HG03457 (cell line): ENCODE data around the gene CLIP2.
"Not testable (repeated sequence)": the region's sequence is repeated elsewhere in the genome, so short reads cannot be mapped to it uniquely, and the experiment has no call there.

ENCODE experiments used
- ATAC-seq: cut with Tn5 transposase; IDR thresholded peaks from one replicate; pipeline ENCODE4 v1.9.1; 2021; ENCODE audit warnings: moderate number of reproducible peaks; ENCODE audit not compliant: unreplicated experiment

Gene CLIP2

DNA sequence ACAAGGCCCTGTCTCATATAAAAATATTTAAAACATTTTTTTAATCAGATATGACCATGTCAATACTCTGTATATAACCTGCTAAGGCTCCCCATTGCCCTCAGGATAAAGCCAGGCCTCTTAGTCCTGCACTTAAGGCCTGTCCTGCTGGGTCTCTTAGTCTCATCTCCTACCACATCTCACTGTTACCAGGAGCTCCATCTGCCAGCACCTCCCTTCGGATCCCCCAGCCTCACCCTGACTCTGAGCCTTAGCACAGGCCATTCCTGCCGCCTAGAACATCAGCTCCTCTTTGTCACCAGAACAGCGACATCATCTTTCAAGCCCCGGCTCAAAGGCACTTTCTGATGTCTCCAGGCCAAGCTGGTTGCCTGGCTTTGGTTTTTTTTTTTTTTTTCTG, 138.8 kb downstream of the CLIP2 start:
- ATAC-seq = no peak

DNA sequence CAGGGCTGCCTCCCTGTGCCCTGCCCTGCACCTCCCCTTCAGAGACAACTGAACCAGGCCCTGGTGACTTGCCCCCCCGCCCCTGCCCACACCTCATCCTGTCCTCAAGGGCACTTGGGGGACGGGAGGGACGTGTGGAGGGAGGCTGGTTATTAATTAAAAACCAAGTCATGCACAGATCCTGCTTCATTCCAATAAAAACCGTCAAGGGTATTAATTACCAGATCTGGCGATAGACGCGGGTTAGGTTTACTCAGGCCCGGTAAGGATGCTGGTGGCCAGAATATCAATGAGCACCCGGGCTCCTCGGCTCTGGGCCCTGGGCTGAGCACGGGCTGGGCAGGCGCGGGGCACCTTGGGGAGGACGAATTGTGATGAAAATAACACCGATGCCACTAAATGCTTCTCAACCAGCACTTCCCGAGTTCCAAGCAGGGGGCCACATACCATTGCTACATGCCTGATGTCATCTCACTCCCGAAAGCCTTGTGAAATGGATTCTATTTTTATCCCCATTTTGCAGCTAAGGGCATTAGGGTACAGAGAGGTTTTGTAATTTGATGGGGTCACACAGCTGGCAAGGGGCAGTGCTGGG, 140.0 kb downstream of the CLIP2 start:
- ATAC-seq = no peak

DNA sequence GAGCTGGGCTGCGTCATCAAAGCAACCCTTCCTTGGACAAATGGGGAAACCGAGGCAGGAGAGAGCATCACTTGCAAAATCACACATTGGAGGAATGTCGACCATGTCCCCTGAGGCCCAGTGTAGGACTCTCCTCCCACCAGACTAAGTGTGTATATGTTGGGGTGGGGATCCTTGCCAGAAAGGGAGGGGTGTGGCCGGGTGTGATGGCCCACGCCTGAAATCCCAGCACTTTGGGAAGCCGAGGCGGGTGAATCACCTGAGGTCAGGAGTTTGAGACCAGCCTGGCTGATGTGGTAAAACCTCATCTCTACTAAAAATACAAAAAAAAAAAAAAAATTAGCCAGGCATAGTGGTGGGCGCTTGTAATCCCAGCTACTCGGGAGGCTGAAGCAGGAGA, 141.2 kb downstream of the CLIP2 start:
- not testable (repeated sequence) for ATAC-seq

DNA sequence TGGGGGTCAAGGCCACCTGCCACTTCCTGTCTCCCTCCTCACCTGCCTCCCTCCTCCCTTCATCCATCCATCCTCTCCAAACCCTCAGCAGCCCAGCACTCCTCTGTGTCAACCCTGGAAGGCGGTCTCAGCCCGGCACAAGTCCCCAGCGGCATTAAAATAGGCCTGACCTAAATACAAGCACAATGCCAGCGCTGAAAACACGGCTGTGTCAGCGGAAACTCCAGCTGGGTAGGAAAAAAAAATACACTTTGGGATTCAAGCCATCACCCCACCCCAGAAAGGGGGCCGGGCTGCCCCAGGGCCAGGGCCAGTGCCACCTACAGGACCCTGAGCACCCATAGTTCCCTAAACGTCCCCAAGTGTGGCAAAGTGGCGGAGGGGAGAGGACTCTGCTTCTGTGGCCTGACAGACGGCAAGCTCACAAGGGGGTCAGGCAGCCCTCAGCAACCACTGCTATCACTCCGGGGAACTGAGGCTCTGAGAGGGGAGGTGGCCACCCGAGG, 141.8 kb downstream of the CLIP2 start:
- ATAC-seq = no peak

DNA sequence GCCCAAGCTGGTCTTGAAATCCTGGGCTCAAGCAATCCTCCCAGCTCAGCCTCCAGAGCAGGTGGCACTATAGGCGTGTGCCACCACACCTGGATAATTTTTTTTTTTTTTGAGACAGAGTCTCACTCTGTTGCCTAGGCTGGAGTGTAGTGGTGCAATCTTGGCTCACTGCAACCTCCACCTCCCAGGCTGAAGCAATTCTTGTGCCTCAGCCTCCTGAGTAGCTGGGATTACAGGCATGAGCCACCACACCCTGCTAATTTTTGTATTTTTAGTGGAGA, 148.0 kb downstream of the CLIP2 start:
- ATAC-seq = not testable (repeated sequence)

DNA sequence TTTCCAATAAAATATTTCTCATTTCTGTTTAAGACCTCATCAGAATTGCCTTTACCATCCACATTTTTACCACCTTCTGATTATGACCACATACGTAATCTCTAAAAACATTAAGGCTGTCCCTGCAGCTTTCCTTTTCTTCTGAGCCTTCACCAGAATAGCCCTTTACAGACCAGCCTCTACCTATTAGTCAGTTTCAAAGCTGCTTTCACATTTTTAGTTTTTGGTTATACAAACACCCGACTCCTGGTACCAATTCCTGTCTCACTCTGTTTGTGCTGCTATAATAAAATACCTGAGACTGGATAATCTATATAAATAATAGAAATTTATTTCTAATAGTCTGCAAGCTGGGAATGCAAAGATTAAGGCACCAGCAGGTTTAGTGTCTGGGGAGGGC, 149.1 kb downstream of the CLIP2 start:
- no peak for ATAC-seq

DNA sequence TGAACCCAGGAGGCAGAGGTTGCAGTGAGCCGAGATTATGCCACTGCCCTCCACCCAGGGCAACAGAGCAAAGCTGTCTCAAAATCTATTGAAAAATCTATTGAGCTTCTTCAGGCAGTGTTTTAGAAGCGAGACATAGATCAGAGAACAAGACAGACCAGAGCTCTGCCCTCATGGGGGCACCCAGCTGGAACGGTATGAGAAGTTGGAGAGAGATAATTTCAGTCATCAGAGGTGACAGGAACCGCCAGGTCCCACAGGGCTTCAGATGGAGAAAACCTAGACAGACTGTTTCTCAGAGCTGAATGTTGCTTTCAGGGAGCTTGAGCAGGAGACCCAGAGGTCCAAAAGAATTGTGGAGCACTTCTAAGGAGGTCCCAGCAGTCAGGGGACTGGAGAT, 150.3 kb downstream of the CLIP2 start:
- no peak for ATAC-seq

DNA sequence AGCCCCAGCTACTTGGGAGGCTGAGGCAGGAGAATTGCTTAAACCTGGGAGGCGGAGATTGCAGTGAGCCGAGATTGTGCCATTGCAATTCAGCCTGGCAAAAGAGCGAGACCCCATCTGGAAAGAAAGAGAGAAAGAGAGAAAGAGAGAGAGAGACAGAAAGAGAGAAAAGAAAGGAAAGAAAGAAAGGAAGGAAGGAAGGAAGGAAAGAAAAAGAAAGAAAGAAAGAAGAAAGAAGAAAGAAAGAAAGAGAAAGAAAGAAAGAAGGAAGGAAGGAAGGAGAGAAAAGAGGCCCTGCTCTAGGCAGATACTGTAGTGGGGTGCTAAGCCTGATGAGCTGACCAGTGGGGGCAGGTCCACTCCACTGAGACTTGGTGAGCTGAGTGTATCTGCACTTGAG, 150.9 kb downstream of the CLIP2 start:
- not testable (repeated sequence) for ATAC-seq

DNA sequence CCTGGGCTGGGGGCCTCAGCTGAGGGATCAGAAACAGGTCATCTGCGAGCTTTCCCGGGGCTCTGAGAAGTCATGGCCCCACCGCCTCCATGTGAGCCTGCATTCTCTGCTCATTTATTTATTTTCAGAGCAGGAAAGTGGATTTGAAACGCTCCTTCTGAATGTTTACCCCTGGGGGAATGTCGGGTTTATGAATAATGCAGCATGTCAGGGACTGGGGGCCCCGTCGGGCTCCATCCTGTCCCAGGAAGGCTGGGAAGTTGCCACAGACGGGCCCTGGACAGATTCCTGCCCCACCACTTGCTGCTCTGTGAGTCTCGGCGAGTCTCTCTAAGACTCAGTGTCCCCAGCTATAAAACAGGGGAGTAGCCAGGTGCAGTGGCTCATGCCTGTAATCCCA, 152.6 kb downstream of the CLIP2 start:
- ATAC-seq = no peak

DNA sequence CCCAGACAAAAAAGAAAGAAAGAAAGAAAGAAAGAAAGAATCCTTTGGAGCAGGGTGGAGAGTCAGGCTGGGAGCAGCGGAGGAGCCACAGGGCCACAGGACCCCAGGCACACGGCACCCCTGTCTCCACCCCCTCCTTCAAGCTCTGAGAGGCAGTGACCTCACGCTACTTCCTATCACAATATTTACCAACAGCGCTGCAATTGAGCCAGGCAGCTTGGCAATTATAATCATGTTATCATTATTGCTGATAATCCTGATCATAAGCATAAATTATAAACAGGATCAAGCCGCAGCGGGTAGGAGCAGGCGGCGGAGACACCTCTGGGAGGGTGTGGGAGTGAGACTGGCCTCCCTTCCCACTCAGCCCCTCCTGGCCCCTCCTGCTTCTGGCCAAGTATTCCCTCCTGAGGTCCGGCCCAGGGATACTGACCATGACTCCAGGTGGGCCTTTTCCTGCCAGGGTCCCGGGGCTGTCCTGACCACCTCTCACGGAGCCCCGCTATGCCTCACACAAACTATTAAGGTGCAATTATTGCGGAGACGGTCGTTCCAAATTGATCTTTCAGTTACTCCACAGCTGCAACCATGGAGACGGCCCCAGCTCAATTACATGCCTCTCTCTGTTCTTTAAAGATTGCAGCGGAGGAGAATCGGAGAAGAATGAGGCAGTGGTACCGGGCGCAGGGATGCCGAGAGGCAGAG, 154.5 kb downstream of the CLIP2 start:
- ATAC-seq = no peak

DNA sequence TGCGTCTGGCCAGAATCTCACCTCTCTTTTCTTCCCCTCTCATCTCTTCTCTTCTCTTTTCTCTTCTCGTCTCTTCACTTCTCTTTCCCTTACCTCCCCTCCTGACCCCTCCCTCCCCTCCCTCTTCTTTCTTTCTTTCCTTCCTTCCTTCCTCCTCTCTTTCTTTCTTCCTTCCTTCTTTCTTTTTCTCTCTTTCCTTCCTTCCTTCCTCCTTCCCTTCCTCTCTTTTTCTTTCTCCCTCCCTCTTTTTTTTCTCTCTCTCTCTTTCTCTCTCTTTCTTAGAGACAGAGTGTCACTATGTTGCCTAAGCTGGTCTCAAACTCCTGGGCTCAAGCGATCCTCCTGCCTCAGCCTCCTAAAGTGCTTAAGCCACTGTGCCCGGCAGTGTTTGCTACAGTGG, 159.9 kb downstream of the CLIP2 start:
- no peak for ATAC-seq

DNA sequence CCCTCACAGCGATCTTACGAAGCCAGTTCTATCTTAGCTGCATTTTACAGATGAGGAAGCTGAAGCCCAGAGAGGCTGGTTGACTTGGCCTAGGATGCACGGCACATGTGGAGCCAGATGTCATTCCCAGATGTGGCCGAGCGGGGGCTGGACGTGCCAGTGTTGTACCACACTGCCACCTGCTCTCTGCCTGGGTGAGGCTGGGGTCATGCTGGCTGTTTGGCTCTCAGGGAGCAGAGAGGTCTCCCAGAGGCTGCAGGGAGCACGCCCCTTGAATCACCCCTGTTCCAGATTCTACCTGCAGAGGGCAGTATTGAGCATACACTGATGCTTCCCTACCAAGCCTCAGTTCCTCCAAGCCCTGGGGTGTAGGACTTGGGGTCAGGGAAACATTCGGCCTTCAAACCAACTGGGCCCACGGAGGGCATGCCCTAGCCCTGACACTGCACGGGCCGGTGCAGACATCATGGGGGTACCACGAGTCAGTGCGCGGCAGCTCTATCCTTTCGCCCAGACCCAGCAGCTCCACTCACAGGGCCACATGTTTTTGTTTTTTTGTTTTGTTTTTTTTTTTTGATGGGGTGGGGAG, 160.7 kb downstream of the CLIP2 start:
- no peak for ATAC-seq

DNA sequence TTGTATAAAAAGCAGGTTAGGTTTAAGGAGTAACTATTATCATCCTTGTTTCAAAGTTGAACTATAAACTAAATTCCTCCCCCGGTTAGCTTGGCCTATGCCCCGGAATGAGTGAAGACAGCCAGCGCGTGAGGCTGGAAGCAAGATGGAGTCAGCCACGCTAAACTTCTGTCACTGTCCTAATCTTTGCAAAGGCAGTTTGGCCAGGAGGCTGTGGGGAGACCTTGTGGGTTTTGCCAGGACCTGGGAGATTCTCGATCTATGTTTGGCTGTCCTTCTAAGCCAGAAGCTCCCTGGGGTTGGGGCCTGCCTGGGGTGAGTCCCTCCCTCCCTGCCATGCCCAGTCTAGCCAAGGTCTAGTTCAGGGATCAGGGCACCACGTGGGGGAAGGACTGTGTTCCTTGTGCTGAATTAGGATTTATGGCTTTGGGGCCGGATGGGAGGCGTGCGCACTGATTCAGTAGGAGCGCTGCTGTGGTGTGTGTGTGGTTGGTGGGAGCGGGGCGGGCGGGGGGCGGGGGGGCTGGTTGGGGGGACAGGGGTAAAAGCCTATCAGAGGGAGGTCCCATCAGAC, 163.6 kb downstream of the CLIP2 start:
- ATAC-seq = no peak

DNA sequence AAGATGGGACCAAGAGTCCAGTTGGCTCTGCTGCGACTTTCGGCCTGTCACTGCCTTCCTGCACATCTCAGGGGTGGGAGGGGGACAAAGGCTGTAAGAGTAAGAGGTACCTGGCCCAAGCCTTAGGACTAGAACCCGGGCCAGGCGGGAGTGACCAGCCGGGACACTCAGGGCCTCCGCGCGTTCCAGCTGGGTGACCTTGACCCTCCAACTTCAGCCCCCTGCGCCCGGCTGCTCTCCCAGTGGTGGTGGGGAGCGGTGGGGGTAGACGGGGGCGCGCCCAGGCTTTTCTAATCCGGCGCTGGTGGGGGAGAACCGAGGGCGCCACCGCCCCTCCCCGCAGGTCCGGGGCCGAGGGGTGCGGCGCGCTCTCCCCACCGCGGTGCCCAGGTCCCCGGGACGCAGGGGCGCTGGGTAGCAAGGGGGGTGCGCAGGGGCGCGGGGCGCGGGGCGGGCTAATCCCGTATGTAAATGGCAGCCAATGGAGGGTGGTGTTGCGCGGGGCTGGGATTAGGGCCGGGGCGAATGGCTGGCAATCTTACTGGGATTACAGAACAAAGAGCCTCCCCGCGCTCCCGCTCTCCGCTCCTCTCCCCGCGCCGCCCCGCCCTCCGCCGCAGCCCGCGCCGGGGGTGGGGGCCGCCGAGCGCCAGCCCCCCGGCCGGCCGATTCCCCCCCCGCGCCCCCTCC, 164.3 kb downstream of the CLIP2 start, which contains the start of gene GTF2IRD1:
Gene GTF2IRD1, plus strand, starts transcription at position 585 of the 690 bp plus-strand sequence. CDS start 54,175 bp downstream, outside the sequence.
- no peak for ATAC-seq

DNA sequence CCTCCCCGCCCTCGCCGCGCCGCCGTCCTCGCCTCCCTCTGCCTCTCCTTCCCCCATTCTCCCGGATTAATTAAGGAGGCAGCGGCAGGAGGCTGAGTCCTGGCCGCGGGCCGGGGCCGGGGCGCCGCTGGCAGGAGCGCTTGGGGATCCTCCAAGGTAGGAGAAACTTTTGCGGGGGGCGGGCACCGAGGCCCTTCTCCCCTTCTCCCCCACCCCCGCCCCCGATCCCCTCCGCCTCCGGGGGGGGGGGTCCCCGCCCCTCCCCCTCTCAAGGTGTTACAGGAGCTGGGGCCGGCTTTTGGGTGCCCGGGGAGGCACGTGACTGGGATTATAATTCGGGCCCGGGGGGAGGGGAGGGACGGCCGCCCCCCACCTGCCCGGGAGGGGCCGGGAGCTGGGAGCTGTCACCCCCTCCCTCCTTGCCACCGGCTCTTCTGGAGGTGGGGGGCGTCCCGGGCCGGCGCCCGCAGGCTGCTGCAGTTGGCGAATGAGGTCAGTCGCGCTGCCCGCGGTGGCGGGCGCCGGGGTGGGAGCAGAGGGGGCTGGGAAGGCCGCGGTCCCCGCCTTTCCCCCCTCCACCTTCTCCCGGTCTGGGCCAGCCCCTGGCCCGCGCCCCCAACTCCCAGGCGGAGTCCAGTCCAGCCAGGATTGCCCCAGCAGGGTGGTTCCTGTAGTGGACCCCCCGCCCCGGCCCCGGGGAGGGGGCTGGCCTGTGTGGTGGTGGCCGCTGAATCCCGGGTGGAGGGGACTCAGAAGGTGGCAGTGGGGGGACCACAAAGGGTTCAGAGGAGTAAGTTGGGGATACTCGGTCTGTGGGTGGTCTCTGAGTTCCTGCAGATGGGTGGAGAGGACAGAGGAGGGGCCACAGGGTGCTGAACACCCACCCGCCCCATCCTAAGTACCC, 165.1 kb downstream of the CLIP2 start:
- ATAC-seq = no peak

DNA sequence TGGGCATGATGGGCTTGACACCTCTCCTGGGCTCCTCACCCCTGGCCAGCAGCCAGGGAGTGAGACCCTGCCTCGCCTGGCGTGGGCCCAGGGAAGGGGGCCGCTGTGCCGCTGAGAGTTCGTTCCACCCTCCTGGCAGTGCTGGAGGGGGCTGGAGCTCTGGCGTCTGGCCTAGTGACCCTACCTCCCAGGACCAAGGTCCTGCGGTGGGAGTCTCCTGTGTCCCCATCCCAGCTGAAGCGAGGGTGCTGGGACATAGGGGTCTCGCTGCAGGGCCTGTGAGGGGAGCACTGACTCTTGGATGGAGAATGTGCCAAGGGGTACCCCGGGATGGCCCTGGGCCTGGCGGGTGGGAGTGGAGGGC, 165.7 kb downstream of the CLIP2 start:
- ATAC-seq = no peak

DNA sequence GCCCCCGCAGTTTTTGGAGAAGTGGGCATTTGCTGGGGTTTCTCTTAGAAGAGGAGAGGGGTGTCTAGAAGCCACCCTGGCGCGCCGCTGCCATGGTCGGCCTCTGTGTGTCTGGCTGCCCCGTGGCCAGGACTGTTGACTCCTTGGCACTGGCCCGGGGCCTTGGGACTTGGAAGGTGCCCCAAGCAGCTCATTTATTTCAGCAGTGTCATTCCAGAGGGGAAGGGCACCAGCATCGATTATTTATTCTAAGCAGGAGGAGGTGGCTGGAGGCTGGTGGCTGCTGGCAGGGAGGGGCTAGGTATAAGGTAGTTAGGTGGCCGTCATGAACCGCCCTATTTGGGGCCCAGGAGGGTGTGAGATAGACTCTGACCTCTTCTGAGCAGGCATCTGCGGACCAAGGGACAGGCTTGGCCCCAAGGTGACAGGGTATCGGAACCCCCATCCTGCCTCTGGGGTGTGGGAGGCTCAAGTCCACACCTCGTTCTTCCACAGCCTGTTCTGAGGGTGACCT, 166.1 kb downstream of the CLIP2 start:
- ATAC-seq = no peak
